BE2C (cell line): ENCODE results near the gene CDH6.

Experiments used
- DNase-seq: peaks from one replicate; pipeline ENCODE4 v3.0.0-alpha.2; 2020
- H3K27me3 ChIP-seq: fragments of 250-450 bp; sonication (Bioruptor Pico); 2 replicates; pipeline ENCODE4 v1.5.1; 2020; ENCODE audit warnings: mild to moderate bottlenecking
- H3K36me3 ChIP-seq: fragments of 250-450 bp; sonication (Bioruptor Pico); 2 replicates; pipeline ENCODE4 v1.5.1; 2020; ENCODE audit warnings: mild to moderate bottlenecking
- H3K4me1 ChIP-seq: fragments of 250-450 bp; sonication (Bioruptor Pico); 2 replicates; pipeline ENCODE4 v1.5.1; 2020
- H3K4me3 ChIP-seq: 2 replicates; pipeline ENCODE4 v1.5.1; 2011; ENCODE audit warnings: low read depth, low read length
- H3K9me3 ChIP-seq: fragments of 250-450 bp; sonication (Bioruptor Pico); 2 replicates; pipeline ENCODE4 v1.5.1; 2020
- TF ChIP-seq, protein P1 (sequence below): IDR thresholded peaks from 2 replicates; pipeline ENCODE4 v1.5.1; 2012; ENCODE audit warnings: mild to moderate bottlenecking, low read depth, low read length

CDH6 gene

DNA sequence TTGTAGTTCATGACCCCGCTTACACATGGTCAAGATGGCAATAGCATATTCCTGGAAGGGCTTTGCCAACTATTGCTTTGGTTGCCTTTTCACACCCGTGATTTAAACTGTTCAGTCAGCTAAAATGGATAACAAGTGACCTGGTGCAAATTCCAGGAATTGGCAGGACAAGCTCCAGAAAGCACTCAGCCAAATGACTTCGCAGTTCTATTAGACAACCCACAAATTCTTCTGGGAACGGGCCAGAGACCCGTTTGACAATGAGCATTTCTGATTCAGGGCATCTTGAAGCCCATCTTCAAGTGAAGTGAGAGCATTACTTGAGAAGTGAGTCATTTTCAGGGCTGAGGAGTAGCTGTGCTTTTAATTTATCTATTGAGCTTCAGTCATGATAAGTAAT is 173.5 kb downstream of the CDH6 start:
- Histone ChIP-seq H3K4me3 (no peak overlapping the region), H3K27me3 (no peaks in the 10 kb centered on the region), H3K9me3 (no peaks in the 10 kb centered on the region), H3K36me3 (no peaks in the 10 kb centered on the region), H3K4me1 (no peaks in the 10 kb centered on the region)
- no peak for DNase-seq
- TF ChIP-seq, protein P1, sequence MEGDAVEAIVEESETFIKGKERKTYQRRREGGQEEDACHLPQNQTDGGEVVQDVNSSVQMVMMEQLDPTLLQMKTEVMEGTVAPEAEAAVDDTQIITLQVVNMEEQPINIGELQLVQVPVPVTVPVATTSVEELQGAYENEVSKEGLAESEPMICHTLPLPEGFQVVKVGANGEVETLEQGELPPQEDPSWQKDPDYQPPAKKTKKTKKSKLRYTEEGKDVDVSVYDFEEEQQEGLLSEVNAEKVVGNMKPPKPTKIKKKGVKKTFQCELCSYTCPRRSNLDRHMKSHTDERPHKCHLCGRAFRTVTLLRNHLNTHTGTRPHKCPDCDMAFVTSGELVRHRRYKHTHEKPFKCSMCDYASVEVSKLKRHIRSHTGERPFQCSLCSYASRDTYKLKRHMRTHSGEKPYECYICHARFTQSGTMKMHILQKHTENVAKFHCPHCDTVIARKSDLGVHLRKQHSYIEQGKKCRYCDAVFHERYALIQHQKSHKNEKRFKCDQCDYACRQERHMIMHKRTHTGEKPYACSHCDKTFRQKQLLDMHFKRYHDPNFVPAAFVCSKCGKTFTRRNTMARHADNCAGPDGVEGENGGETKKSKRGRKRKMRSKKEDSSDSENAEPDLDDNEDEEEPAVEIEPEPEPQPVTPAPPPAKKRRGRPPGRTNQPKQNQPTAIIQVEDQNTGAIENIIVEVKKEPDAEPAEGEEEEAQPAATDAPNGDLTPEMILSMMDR, result no peak

- TF ChIP-seq, protein P1, result no peak
- H3K4me1 ChIP-seq, result peaks cover 6% of the 10 kb centered on the region
- H3K36me3 ChIP-seq, result no peaks in the 10 kb centered on the region
- H3K27me3 ChIP-seq, result no peaks in the 10 kb centered on the region
- H3K4me3 ChIP-seq, result no peak overlapping the region
- H3K9me3 ChIP-seq, result no peaks in the 10 kb centered on the region
- DNase-seq, result no peak
These were observed 178.6 kb downstream of the CDH6 start for GRCh38 chr5:31372124-31372523.

- no peaks in the 10 kb centered on the region for H3K9me3 ChIP-seq
- TF ChIP-seq, protein P1, result no peak
- no peak for DNase-seq
These were observed 182.7 kb downstream of the CDH6 start for GRCh38 chr5:31375999-31376720.

DNA sequence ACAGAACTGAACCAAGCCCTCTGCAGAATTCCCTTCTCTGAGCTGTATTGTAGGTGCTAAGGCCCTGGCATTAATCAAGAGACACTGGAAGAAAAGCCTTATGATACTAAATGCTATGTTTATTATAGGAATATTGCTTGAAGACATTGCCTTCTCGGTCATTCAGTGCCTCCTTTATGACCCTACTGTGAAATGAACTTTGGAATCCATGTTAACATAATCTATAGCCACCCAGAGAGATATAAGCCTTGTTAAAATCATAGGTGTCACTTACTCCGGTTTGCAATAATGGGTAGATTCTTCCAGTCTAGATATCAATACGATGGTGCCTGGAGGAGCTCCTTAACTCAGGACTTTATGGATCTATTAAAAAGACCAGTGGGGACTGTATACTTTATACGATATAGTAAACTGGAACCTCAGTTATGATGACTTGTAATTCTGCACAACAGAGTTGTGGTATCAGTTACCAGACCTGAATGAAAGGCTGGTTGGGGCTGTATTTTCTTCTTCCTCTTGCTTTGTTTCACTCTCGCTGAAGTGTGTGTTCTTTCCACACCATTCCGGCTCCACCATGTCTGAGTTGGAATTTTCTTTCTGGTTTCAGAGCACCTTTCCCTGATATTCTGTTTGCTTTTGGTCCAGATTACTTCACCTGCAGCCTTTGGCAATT is 183.9 kb downstream of the CDH6 start:
- DNase-seq, result no peak
- H3K4me1 ChIP-seq, result peaks cover 6% of the 10 kb centered on the region
- no peaks in the 10 kb centered on the region for H3K9me3 ChIP-seq
- H3K4me3 ChIP-seq, result no peak overlapping the region
- TF ChIP-seq, protein P1, result no peak
- H3K27me3 ChIP-seq, result no peaks in the 10 kb centered on the region
- no peaks in the 10 kb centered on the region for H3K36me3 ChIP-seq

More at GRCh38 chr5:31375999-31376720, 182.7 kb downstream of the CDH6 start:
- H3K27me3 ChIP-seq, result no peaks in the 10 kb centered on the region
- H3K4me3 ChIP-seq, result no peak overlapping the region
- no peaks in the 10 kb centered on the region for H3K36me3 ChIP-seq
- peaks cover 6% of the 10 kb centered on the region for H3K4me1 ChIP-seq

DNA sequence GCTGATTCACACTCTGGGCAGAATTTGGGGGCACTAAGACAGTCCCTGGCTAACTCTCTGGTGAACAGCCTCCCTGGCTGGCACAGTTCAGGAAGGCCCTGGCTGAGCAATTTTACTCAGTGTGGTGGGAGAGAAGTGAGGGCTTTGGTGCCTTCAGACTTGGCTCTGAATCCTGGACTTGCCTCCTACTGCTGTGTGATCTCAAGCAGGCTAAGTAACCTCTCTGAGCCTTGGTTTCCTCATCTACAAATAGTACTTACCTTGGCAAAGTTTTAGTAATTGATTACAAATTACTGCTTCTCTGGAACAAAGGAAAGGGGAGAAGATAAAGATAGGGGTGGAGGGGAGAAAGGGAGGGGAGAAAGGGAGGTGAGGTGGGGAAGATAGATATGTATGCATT is 184.7 kb downstream of the CDH6 start:
- DNase-seq, result no peak
- Histone ChIP-seq H3K4me3 (no peak overlapping the region), H3K27me3 (no peaks in the 10 kb centered on the region), H3K36me3 (no peaks in the 10 kb centered on the region), H3K9me3 (no peaks in the 10 kb centered on the region), H3K4me1 (peaks cover 6% of the 10 kb centered on the region)
- TF ChIP-seq, protein P1, result no peak
